GM12873 (cell line): ENCODE results near the gene IBA57.

Experiments used
- CTCF ChIP-seq: IDR thresholded peaks from 2 replicates; pipeline ENCODE4 v1.5.1; 2012; ENCODE audit warnings: low read depth, mild to moderate bottlenecking, moderate library complexity, low read length, control low read depth; ENCODE audit not compliant: insufficient read depth; ENCODE audit errors: missing control alignments

The IBA57 gene

GRCh38 chr1:228145463-228146416 is 19.9 kb upstream of the IBA57 start:
- TF ChIP-seq CTCF = no peak

GRCh38 chr1:228146417-228147150 is 19.0 kb upstream of the IBA57 start:
- no peak for TF ChIP-seq CTCF

GRCh38 chr1:228147151-228147693 is 18.4 kb upstream of the IBA57 start:
- no peak for TF ChIP-seq CTCF

GRCh38 chr1:228147768-228148167 is 17.8 kb upstream of the IBA57 start:
- TF ChIP-seq CTCF = no peak

GRCh38 chr1:228148196-228148861 is 17.3 kb upstream of the IBA57 start:
- TF ChIP-seq CTCF = no peak

GRCh38 chr1:228148935-228149405 is 16.6 kb upstream of the IBA57 start:
- no peak for TF ChIP-seq CTCF
